ENCODE results near the gene FER1L5. TPM values are rescaled to one million over a fixed set of nuclear protein-coding genes. Genes with fewer than 3 reads are reported as not detected.

The FER1L5 gene
- total RNA-seq, 1 experiment from 2014 or later, result 1.2 TPM

GRCh38 chr2:96699621-96700020 lies 57.1 kb downstream of the FER1L5 start:
- WGBS (ENCODE audit: extremely low coverage, insufficient read length, low lambda C conversion rate), result no CpG with 5 or more reads among the region's 9 CpGs
- H3K9me3 ChIP-seq (ENCODE audit: control insufficient read depth, low read depth, low read length), result no peaks in the 10 kb centered on the region
- H2BK20ac ChIP-seq (ENCODE audit: low read depth, low read length, poor library complexity, severe bottlenecking), result no peak overlapping the region
- Mint-ChIP-seq H3K9me3 (no peaks in the 10 kb centered on the region), H3K36me3 (ENCODE audit: insufficient read depth in 1 of 3, low read depth in 3 of 3) (peaks cover 3 to 20% (median 7%) of the 10 kb centered on the region in 3 experiments; a peak in 5 of 7 replicates), H3K4me3 (no peak overlapping the region), H3K4me1 (no peaks in the 10 kb centered on the region), H3K27me3 (ENCODE audit: low read depth) (no peaks in the 10 kb centered on the region), H3K27ac (peak overlapping the region in 1 of 3 experiments; percentile 37; a peak in 1 of 7 replicates)
- H3K18ac ChIP-seq (ENCODE audit: insufficient read length, low read depth, low read length), result no peak overlapping the region
- H3K14ac ChIP-seq (ENCODE audit: insufficient read depth, low read length), result no peak overlapping the region
- no peak overlapping the region for H3K23ac ChIP-seq (ENCODE audit: insufficient read length, low read depth, low read length)
- no peak overlapping the region for H4K91ac ChIP-seq (ENCODE audit: insufficient read length, low read depth, low read length)
- H4K20me1 ChIP-seq (ENCODE audit: control insufficient read depth, insufficient read depth, insufficient read length), result no peaks in the 10 kb centered on the region
- H3K27ac ChIP-seq (ENCODE audit: insufficient read length, low read depth, low read length), result no peak overlapping the region
- H4K5ac ChIP-seq (ENCODE audit: insufficient read length, low read depth, low read length), result no peak overlapping the region
- no peak overlapping the region for H3K4ac ChIP-seq (ENCODE audit: low read depth, low read length)
- no peak for DNase-seq
- H2BK15ac ChIP-seq (ENCODE audit: low read depth, low read length), result no peak overlapping the region
- no peaks in the 10 kb centered on the region for H3K79me1 ChIP-seq (ENCODE audit: insufficient read depth, low read depth, low read length, poor library complexity, severe bottlenecking)
- H3K56ac ChIP-seq (ENCODE audit: insufficient read length, low read depth, low read length), result no peak overlapping the region
- no peaks in the 10 kb centered on the region for H3K79me2 ChIP-seq (ENCODE audit: insufficient read depth, low read length)
- no peak overlapping the region for H2BK120ac ChIP-seq (ENCODE audit: low read depth, low read length, poor library complexity, severe bottlenecking)
- no peak for TF ChIP-seq CTCF (conservative IDR thresholded peaks at IDR 0.05)
- H3K4me1 ChIP-seq (ENCODE audit: insufficient read depth, low read length), result no peaks in the 10 kb centered on the region
- no peak overlapping the region for H2AFZ ChIP-seq (ENCODE audit: low read length)
- H3K27me3 ChIP-seq (ENCODE audit: insufficient read depth, low read length), result no peaks in the 10 kb centered on the region
- no peak overlapping the region for H3K9ac ChIP-seq (ENCODE audit: extremely low read depth, insufficient read length, low read length)
- H3T11ph ChIP-seq (ENCODE audit: low read length), result no peak overlapping the region
- no peak overlapping the region for H2BK5ac ChIP-seq (ENCODE audit: insufficient read length, low read length)
- H4K8ac ChIP-seq (replicated peaks; ENCODE audit: insufficient read length, low read depth, low read length), result no peak overlapping the region
- H2AK5ac ChIP-seq (ENCODE audit: insufficient read length, low read length), result no peak overlapping the region
- no peak overlapping the region for H2BK12ac ChIP-seq (ENCODE audit: insufficient read length, low read depth, low read length)
- no peaks in the 10 kb centered on the region for H3K23me2 ChIP-seq (ENCODE audit: insufficient read length, low read depth, low read length, poor library complexity, severe bottlenecking)
- no peak overlapping the region for H3K4me2 ChIP-seq (ENCODE audit: insufficient read depth, insufficient read length, low read length)
